Pancreas (tissue), 10 donors: ENCODE measurements around the gene FABP3. TPM values are rescaled to one million over a fixed set of nuclear protein-coding genes. Genes with fewer than 3 reads are reported as not detected.

Source experiments
- ATAC-seq, 4 donors: fragments of 200-7000 bp; cut with Tn5 transposase; one replicate each; pipeline versions ENCODE4 v1.8.0 to v1.9.1; 2020; ENCODE audit warnings: mild to moderate bottlenecking in 4 of 4, moderate library complexity in 4 of 4
- DNase-seq, 6 donors: peaks; one replicate each; pipeline ENCODE4 v3.0.0-alpha.2; 2020
- FAIRE-seq: peaks from 2 replicates; lab custom pipeline; 2012; peaks lifted over from hg19 to GRCh38; lab: Jason Lieb, UNC
- H3K27ac ChIP-seq, 4 donors: fragments of 200-600 bp; sonication (generic); 1 replicate in 3 of 4; 2 replicates in 1 of 4; pipeline versions ENCODE4 v1.5.0 to v1.8.0; 2020
- H3K27me3 ChIP-seq, 4 donors: fragments of 200-600 bp; one replicate each; pipeline ENCODE4 v1.8.0; 2021
- H3K36me3 ChIP-seq, 3 donors: fragments of 200-600 bp; sonication (generic) in 1 of 3; one replicate each; pipeline versions ENCODE4 v1.5.0 to v1.8.0; 2020 to 2021
- H3K4me1 ChIP-seq, 3 donors: fragments of 200-600 bp; one replicate each; pipeline ENCODE4 v1.8.0; 2021
- H3K4me3 ChIP-seq, 4 donors: fragments of 200-600 bp; sonication (generic) in 2 of 4; one replicate each; pipeline versions ENCODE4 v1.5.0 to v1.8.0; 2020 to 2021
- H3K9me3 ChIP-seq, 4 donors: fragments of 200-600 bp; one replicate each; pipeline ENCODE4 v1.8.0; 2021
- CTCF ChIP-seq, 4 donors: fragments of 200-600 bp; sonication (generic) in 3 of 4; IDR thresholded peaks; one replicate each; pipeline versions ENCODE4 v1.5.0 to v1.8.0; 2021; ENCODE audit warnings: antibody characterized with exemption in 4 of 4
- WGBS, 2 donors: extraction: QIAGEN DNeasy Blood & Tissue Kit; methylation state at CpG; one replicate each; pipeline ENCODE4 v1.1.7; 2013; 5-methylcytosine and 5-hydroxymethylcytosine counted together
- intact Hi-C, 3 donors: fragments of 100-400 bp; cut with DNase I; formaldehyde crosslinking; loops; one replicate each; pipeline versions ENCODE4 v1.11.1 to v1.14.2; 2022
- polyA plus RNA-seq, 2 donors: library from polyadenylated mRNA; stranded (reverse); fragments of 200-250 nt; gene quantifications; one replicate each; pipeline ENCODE4 v1.2.3, GENCODE V29; 2013
- total RNA-seq, 6 donors: library from RNA; stranded (reverse); fragmentation: NEBNext Ultra II Directional in 4 of 6; extraction: Animal tissue kit (Norgen Biotek cat#: 25700) in 4 of 6; gene quantifications; one replicate each; pipeline versions ENCODE4 v1.2.1 to v1.2.4, GENCODE V29; 2021 to 2023
- donor health status: healthy with polysubstance abuse.
- donor health status: DM: no; HTN: no; CAD: no; lungs with moderate emphysema.
- donor health status: DM: no; HTN: no; CAD: no.
- donor health status: control.
- donor health status: control.
- donor health status: Bipolar disorder and iron deficiency.
- donor health status: DM: yes; HTN: yes; CAD: no.
- donor health status: DM: no; HTN: no; CAD: no.
- donor health status: DM: no; HTN: no; CAD: no.
- donor health status: DM: yes; HTN: yes; CAD: no.

FABP3 gene
- total and polyA plus RNA-seq, 8 donors = 0.72 to 5.4 (median 2.7) TPM; not detected in 2

- H3K4me1 ChIP-seq = no peaks in the 10 kb centered on the region
- no peaks in the 10 kb centered on the region for H3K27me3 ChIP-seq
- no peak overlapping the region for H3K27ac ChIP-seq
- no peak for TF ChIP-seq CTCF (IDR thresholded peaks at IDR 0.05)
- no peak overlapping the region for H3K4me3 ChIP-seq
- intact Hi-C loops = no loop called here
- DNase-seq = no peak
- FAIRE-seq = no peak
- 66 to 68% methylated on average over 6 of the region's 6 CpGs for WGBS, 2 donors
- H3K9me3 ChIP-seq = no peaks in the 10 kb centered on the region
- ATAC-seq = peak in 1 of 4 donors; percentile 21
- H3K36me3 ChIP-seq = no peaks in the 10 kb centered on the region
Measured at GRCh38 chr1:31381394-31382294, 8.8 kb upstream of the FABP3 start.

GRCh38 chr1:31380181-31380580, 7.3 kb upstream of the FABP3 start:
- H3K9me3 ChIP-seq = no peaks in the 10 kb centered on the region
- H3K27me3 ChIP-seq = no peaks in the 10 kb centered on the region
- no peaks in the 10 kb centered on the region for H3K36me3 ChIP-seq
- H3K4me1 ChIP-seq = no peaks in the 10 kb centered on the region
- no peak overlapping the region for H3K27ac ChIP-seq
- H3K4me3 ChIP-seq = no peak overlapping the region
- no peak for TF ChIP-seq CTCF (IDR thresholded peaks at IDR 0.05)
- 79 to 87% methylated on average over 3 of the region's 3 CpGs for WGBS, 2 donors
- DNase-seq (no peak), FAIRE-seq (no peak), ATAC-seq (no peak)
- intact Hi-C loops = no loop called here

GRCh38 chr1:31378001-31378400, 5.1 kb upstream of the FABP3 start:
- Histone ChIP-seq H3K27ac (no peak overlapping the region), H3K4me1 (peaks cover 5 to 13% (median 6%) of the 10 kb centered on the region in 3 donors), H3K4me3 (no peak overlapping the region), H3K36me3 (no peaks in the 10 kb centered on the region), H3K27me3 (no peaks in the 10 kb centered on the region), H3K9me3 (no peaks in the 10 kb centered on the region)
- intact Hi-C loops = no loop called here
- ATAC-seq = no peak
- no peak for TF ChIP-seq CTCF (IDR thresholded peaks at IDR 0.05)
- no peak for FAIRE-seq
- DNase-seq = no peak

- intact Hi-C loops = no loop called here
- Histone ChIP-seq H3K27ac (no peak overlapping the region), H3K4me3 (no peak overlapping the region), H3K36me3 (no peaks in the 10 kb centered on the region), H3K9me3 (no peaks in the 10 kb centered on the region), H3K4me1 (peaks cover 7 to 16% (median 7%) of the 10 kb centered on the region in 3 donors), H3K27me3 (no peaks in the 10 kb centered on the region)
- ATAC-seq (no peak), FAIRE-seq (no peak), DNase-seq (no peak)
- TF ChIP-seq CTCF (IDR thresholded peaks at IDR 0.05) = no peak
- WGBS, 2 donors = 71 to 75% methylated on average over 3 of the region's 3 CpGs
Measured at GRCh38 chr1:31377364-31377863, 4.5 kb upstream of the FABP3 start.
